Activated naive CD4-positive, alpha-beta T cell treated with anti-CD3 and anti-CD28 coated beads, Interleukin-2, amount 10 ng/mL, durations not matched to agents 7 days and 5 days (primary cell): Measurements from ENCODE around the gene DSCAML1.

Source experiments
- CTCF ChIA-PET: fragments of 350-600 bp; sonication (Branson Sonifier 250); formaldehyde crosslinking; loops from one replicate; lab custom pipeline; 2021; ENCODE audit warnings: antibody characterized with exemption; lab: Charles Lee
- DNase-seq: peaks from one replicate; pipeline ENCODE4 v3.0.0-alpha.2; 2020
- H3K27ac Mint-ChIP-seq: one replicate; pipeline ENCODE4 v1.8.0; 2021; ENCODE audit warnings: mild to moderate bottlenecking, moderate library complexity, mixed read lengths
- H3K27me3 Mint-ChIP-seq: one replicate; pipeline ENCODE4 v1.8.0; 2021; ENCODE audit warnings: mild to moderate bottlenecking, mixed read lengths
- H3K36me3 Mint-ChIP-seq: one replicate; pipeline ENCODE4 v1.8.0; 2021; ENCODE audit warnings: mixed read lengths
- H3K4me1 Mint-ChIP-seq: one replicate; pipeline ENCODE4 v1.8.0; 2021; ENCODE audit warnings: mixed read lengths
- H3K4me3 Mint-ChIP-seq: one replicate; pipeline ENCODE4 v1.8.0; 2021; ENCODE audit warnings: mild to moderate bottlenecking, moderate library complexity, mixed read lengths
- H3K9me3 Mint-ChIP-seq: one replicate; pipeline ENCODE4 v1.8.0; 2021; ENCODE audit warnings: mixed read lengths

The DSCAML1 gene

DNA sequence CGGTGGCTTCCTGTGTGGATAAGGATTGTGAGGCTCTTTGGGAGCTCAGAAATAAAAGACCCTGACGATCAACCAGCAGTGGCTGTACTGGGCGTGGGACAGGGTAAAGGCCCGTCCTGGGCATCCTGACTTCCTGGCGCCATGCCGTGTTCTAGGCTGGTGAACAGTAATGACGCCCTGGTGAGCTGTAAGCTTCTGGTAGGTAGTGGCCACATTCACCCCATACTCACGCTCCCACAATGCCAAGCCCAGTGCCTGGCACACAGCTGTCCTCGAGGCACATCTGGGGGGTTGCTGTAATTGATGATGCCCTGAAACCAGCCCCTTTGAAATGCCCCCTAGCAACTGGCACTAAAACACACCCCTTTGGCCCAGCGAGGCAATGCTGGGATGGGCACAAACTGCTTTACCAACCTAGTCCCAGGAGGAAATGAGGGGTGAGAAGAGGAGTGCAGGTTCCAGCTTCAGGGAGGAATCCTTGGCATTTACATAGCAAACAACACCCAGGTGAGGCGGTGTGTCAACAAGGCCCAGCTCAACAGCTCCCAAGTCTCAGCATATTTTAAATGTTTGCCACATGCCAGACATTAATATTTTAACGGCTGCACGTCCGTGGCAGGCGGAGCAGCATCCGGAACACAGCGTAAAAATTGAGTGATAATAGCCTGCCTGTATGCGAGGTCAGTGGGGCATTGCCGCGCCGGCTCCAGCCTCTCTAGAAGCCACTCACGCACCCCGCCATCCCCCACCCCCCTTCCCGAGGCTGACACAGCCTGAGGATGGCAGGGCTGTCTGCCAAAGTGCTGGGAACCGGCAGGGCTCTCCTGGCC lies 79.3 kb downstream of the DSCAML1 start:
- Mint-ChIP-seq H3K27me3 (peaks cover 11% of the 10 kb centered on the region), H3K4me1 (no peaks in the 10 kb centered on the region), H3K36me3 (no peaks in the 10 kb centered on the region), H3K9me3 (no peaks in the 10 kb centered on the region), H3K4me3 (no peak overlapping the region), H3K27ac (no peak overlapping the region)
- CTCF ChIA-PET: no interaction called here
- DNase-seq: no peak

DNA sequence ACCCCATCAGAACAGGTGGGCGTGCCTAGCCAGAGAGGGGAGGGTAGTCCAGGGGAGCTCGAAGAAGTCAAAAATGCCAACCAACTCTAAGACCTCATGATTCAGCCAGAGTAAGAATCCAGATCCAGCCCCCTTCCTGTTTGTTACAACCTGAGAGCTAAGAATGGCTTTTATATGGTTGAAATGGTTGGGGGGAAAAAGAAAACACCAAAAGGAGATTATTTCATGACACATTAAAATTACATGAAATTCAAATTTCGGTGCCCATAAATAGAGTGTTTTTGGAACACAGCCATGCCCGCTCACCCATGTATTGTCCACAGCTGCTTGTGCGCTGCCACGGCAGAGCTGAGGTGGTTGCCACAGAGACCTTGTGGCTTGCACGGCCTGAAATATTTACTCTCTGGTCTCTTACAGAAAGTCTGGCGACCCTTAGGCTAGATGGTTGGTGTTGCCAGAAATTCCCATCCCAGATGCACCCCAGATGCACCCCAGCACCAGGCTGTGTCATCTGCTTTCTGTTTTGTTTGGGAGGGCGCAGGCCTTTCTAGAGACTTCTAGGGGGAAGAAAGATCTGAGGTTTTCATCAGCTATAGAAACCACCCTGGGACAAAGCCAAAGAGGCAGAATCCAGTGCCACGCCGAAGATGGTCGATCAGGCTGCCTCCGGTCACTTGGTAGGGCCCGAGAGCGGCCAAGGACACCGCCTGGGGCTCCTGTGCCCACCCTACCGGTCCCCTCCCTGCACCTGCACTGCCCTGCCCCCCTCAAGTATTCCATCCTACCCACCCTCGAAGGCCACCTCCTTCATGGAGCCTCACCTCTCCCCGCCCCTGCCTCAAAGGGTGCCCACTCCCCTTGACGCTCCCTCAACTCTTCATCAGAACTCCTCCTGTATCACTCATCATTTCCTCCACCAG lies 80.2 kb downstream of the DSCAML1 start:
- CTCF ChIA-PET: interaction anchor here (0.6 kb wide), 1 partner anchor 21 kb away, joined by 3 read pairs; no protein-coding TSS in a partner anchor
- H3K4me1 Mint-ChIP-seq: no peaks in the 10 kb centered on the region
- H3K27ac Mint-ChIP-seq: no peak overlapping the region
- H3K27me3 Mint-ChIP-seq: peaks cover 15% of the 10 kb centered on the region
- H3K9me3 Mint-ChIP-seq: no peaks in the 10 kb centered on the region
- no peak for DNase-seq
- H3K36me3 Mint-ChIP-seq: no peaks in the 10 kb centered on the region
- H3K4me3 Mint-ChIP-seq: no peak overlapping the region

DNA sequence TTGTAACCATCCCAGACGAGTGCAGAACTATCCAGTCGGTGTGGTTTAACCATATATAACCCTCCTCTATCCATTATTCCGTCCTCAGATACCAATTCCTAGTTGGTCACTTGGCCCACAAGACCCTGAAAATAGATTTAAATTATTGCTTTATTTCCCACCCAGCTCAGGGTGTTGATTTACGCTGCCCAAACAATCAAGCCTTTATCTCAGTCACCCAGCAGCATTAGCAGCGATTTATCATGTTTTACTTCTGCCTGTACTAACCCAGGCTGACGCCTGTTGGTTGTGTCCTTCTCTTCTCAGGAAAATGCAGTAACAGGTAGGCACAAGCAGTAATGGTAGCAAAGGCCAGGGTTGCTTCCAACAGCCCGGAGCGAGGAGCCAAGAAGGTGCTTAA lies 81.2 kb downstream of the DSCAML1 start:
- Mint-ChIP-seq H3K36me3 (no peaks in the 10 kb centered on the region), H3K4me3 (no peak overlapping the region), H3K9me3 (no peaks in the 10 kb centered on the region), H3K27ac (no peak overlapping the region), H3K27me3 (peaks cover 22% of the 10 kb centered on the region), H3K4me1 (no peaks in the 10 kb centered on the region)
- DNase-seq: no peak
- CTCF ChIA-PET: interaction anchor here (0.6 kb wide), 1 partner anchor 20 kb away, joined by 3 read pairs; no protein-coding TSS in a partner anchor

DNA sequence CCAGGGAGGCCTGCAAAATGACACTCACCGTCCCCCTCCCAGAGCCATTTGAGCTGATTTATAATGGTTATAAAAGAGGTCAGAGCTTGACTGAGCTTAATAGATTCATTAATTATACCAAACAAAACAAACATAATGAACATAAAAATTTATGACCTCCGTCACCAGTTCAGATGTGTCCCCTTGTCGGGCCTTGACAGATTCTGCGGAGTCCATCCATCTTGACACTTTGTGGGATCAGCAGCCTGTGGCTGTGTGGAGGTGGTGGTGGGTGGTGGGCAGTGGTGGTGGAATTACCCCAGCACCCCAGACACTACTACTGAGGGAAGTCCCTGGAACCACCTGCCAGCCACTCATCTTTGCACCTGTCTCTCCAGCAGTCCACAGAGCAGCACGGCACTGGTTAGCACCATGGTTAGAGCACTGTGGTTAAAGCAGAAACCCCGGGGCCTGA lies 83.5 kb downstream of the DSCAML1 start:
- DNase-seq: no peak
- Mint-ChIP-seq H3K4me3 (no peak overlapping the region), H3K27ac (no peak overlapping the region), H3K4me1 (no peaks in the 10 kb centered on the region), H3K9me3 (no peaks in the 10 kb centered on the region), H3K27me3 (peaks cover 25% of the 10 kb centered on the region), H3K36me3 (no peaks in the 10 kb centered on the region)
- CTCF ChIA-PET: no interaction called here

DNA sequence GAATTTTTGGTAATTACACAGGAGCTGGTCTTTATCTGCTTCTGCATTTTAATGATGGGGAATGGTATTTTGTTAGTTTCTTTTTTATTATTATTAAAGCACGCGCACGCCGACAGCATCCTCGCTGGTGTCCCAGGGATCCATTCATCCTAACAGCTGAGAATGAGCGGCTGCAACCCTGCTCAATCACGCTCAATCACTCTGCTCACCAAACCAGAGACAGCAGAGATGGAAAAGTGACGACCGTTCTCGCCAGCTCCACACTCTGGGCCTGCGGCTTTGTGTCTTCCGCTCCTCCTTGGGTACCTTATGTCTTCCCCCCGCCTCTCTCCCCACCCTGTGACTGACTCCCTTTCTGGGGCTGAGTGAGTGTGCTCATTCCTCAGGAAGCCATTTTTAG lies 84.5 kb downstream of the DSCAML1 start:
- peaks cover 25% of the 10 kb centered on the region for H3K27me3 Mint-ChIP-seq
- H3K4me1 Mint-ChIP-seq: no peaks in the 10 kb centered on the region
- no peak for DNase-seq
- H3K9me3 Mint-ChIP-seq: no peaks in the 10 kb centered on the region
- H3K27ac Mint-ChIP-seq: no peak overlapping the region
- CTCF ChIA-PET: no interaction called here
- no peak overlapping the region for H3K4me3 Mint-ChIP-seq
- no peaks in the 10 kb centered on the region for H3K36me3 Mint-ChIP-seq

DNA sequence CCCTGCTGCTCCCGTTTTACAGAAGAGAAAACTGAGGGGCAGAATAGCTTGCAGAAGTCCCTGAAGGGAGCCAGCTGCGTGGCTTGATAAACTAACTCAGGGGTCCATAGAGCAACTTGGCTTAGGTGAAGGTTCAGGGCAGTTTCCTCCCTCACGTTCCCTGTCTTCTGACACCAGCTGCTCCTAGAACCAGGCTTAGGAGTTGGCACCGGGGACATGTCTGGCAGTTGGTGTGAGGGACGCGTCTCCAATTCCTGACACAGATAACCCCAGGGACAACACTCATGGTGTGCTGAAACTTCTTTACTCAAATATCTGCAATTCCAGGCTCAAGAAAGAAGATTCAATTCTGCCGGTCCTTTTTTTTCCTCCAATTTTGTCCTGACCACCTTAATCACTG lies 85.7 kb downstream of the DSCAML1 start:
- no peak overlapping the region for H3K4me3 Mint-ChIP-seq
- H3K27me3 Mint-ChIP-seq: peaks cover 25% of the 10 kb centered on the region
- no peaks in the 10 kb centered on the region for H3K4me1 Mint-ChIP-seq
- no peak for DNase-seq
- no peaks in the 10 kb centered on the region for H3K36me3 Mint-ChIP-seq
- no peak overlapping the region for H3K27ac Mint-ChIP-seq
- H3K9me3 Mint-ChIP-seq: no peaks in the 10 kb centered on the region
- CTCF ChIA-PET: no interaction called here

DNA sequence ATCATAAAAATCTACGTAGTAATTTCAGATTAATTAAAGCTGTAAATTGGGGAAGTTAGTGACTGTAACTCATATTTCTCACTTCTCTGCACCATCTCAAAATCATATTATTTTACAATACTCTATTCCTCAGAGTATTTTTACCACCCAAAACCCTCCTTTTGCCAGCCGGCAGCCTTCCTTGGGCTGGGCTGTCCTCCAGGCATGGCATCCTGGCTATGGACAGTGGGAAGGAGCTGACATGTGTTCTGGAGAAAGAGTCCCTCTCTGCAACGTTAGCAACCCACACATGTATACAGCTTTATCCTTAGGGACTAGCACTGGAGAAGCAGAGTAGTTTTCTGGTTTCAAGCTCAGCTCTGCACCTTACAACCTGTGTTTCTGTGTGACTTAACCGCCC lies 86.8 kb downstream of the DSCAML1 start:
- no peaks in the 10 kb centered on the region for H3K9me3 Mint-ChIP-seq
- no peak for DNase-seq
- H3K4me1 Mint-ChIP-seq: no peaks in the 10 kb centered on the region
- no peak overlapping the region for H3K27ac Mint-ChIP-seq
- no peaks in the 10 kb centered on the region for H3K36me3 Mint-ChIP-seq
- peaks cover 25% of the 10 kb centered on the region for H3K27me3 Mint-ChIP-seq
- no peak overlapping the region for H3K4me3 Mint-ChIP-seq
- CTCF ChIA-PET: interaction anchor here (0.8 kb wide), 1 partner anchor 13 kb away, joined by 3 read pairs; no protein-coding TSS in a partner anchor

DNA sequence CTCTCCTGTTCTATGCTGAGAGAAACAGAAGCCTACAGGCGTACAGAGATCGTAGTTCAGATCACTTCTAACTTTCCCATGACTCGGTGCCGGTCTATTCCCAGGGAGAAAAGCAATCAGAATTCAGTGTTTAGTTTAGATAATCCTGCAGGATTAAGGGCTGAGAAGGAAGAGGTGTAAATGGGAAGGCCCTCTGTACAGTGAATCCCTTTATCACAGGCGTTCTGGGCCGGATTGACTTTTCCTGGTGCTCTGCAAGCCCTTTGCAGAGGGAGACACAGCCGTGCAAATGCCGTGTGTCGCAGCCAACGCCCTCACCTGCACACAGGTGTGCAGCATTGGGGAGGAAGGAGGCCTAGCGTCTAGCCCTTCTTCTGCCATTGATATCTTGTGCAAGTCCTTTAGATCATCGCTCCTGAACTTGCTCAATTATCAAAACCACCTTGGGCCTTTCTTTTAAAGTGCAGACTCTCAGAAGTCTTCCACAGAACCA lies 90.6 kb downstream of the DSCAML1 start:
- CTCF ChIA-PET: no interaction called here
- no peak overlapping the region for H3K4me3 Mint-ChIP-seq
- no peaks in the 10 kb centered on the region for H3K9me3 Mint-ChIP-seq
- H3K36me3 Mint-ChIP-seq: no peaks in the 10 kb centered on the region
- H3K27me3 Mint-ChIP-seq: peaks cover 25% of the 10 kb centered on the region
- H3K4me1 Mint-ChIP-seq: peaks cover 7% of the 10 kb centered on the region
- H3K27ac Mint-ChIP-seq: no peak overlapping the region
- no peak for DNase-seq

DNA sequence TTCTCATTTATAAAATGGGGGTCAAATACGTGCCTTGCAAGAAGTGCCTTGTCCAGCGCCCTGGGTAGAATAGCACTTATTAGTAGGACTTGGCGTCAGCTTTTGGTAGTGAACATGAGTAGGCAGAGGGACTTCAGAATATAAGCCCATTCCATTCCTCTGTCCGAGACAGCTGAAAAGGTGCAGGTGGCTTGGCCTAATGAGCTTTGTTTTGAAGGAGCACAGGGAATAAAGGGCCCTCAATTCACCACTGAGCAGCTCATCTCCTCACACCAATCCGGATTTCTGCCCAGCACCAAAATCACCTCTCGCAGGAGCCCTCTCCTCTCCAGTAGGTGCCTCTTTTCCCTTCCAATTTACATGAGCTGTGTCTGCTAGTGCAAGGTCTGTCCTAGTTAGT lies 91.2 kb downstream of the DSCAML1 start:
- no peak overlapping the region for H3K27ac Mint-ChIP-seq
- H3K36me3 Mint-ChIP-seq: no peaks in the 10 kb centered on the region
- H3K4me1 Mint-ChIP-seq: peaks cover 7% of the 10 kb centered on the region
- no peak overlapping the region for H3K4me3 Mint-ChIP-seq
- H3K27me3 Mint-ChIP-seq: peaks cover 20% of the 10 kb centered on the region
- CTCF ChIA-PET: no interaction called here
- no peaks in the 10 kb centered on the region for H3K9me3 Mint-ChIP-seq
- no peak for DNase-seq

DNA sequence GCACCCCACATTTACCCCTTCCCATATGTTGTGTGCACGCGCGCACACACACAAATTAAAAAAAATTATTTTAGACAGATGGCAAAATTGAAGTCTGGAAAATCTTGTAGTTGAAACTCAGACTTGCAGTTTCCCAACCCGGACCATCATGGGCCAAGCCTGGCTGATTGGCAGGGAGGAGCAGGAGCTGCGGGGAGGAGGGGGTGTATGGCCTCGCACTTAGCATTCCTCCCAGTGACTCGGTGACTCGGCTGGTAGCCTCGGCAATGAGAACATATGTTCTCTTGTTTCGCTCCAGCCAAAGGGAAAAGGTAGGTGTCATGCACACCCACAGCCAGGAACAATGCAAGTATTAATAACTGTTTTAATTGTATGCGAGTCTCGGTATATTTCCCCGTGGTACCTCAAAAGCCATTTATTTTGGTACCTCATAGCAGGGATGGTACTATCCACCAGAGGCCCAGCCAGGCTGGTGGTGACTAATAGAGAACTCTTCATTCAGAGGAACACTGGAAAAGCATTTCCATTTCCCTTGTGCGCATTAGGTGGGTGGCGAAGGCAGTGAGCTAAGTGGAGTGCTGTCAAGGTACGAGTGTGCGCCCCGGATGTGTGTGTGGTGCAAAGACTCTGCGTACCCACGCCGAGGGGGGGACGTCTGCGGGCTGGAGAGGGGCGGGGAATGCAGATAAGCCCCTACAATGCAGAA lies 92.5 kb downstream of the DSCAML1 start:
- no peak overlapping the region for H3K27ac Mint-ChIP-seq
- no peaks in the 10 kb centered on the region for H3K9me3 Mint-ChIP-seq
- H3K27me3 Mint-ChIP-seq: peaks cover 17% of the 10 kb centered on the region
- no peak overlapping the region for H3K4me3 Mint-ChIP-seq
- DNase-seq: no peak
- H3K4me1 Mint-ChIP-seq: peaks cover 7% of the 10 kb centered on the region
- no peaks in the 10 kb centered on the region for H3K36me3 Mint-ChIP-seq
- CTCF ChIA-PET: no interaction called here

DNA sequence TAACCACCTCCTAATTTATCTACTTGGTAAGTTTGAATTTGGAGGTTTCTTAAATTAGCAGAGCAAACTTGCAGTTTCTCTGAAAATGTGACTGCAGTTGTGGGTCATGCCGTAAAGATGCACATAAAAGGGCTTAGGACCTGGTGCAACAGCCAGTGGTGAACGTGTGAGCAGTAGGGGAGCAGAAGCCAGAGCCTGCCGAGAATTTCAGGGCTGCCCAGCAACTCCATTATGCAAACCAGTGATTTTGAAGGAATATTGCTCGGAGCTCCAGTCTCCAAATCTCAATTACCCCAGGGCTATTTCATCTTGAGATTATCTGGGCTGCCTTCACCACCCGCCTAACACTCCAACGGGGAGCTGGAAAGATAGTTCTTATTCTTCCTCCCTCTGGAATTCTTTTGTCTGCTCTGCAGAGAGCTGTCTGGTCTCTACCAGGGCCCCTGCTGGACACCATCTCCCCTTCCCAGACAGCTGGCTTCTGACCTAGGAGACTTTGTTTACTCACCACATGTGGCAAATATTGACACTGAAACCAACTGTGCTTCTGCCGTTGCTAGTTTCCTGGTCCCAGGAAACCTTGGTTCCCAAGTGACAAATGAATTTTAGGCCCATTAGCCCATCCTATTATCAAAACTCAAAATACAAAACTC lies 93.9 kb downstream of the DSCAML1 start:
- Mint-ChIP-seq H3K4me1 (peaks cover 7% of the 10 kb centered on the region), H3K4me3 (no peak overlapping the region), H3K27ac (no peak overlapping the region), H3K27me3 (peaks cover 22% of the 10 kb centered on the region), H3K36me3 (no peaks in the 10 kb centered on the region), H3K9me3 (no peaks in the 10 kb centered on the region)
- CTCF ChIA-PET: interaction anchor here (1.9 kb wide), 1 partner anchor 277 kb away, joined by 6 read pairs; no protein-coding TSS in a partner anchor
- no peak for DNase-seq

DNA sequence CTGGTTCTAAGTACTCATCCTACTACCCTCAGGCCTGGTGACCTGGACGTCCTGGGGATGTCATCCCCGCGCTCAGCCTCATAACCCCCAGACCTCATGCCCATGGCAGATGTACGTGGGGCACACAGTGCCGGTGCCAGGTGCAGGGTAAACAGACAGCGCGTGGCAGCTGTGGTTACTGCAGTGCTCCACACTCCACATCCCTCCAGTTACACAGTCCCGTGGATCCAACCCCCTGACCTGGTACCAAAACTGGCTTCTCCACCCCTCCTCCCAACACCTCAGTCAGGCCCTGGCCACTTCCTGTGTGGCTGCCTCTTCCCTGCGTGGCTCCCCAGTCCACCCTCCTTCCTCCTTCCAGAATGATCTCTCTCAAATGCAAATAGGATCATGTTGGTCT lies 95.2 kb downstream of the DSCAML1 start:
- peaks cover 22% of the 10 kb centered on the region for H3K27me3 Mint-ChIP-seq
- no peak for DNase-seq
- H3K27ac Mint-ChIP-seq: no peak overlapping the region
- CTCF ChIA-PET: interaction anchor here (1.9 kb wide), 1 partner anchor 275 kb away, joined by 6 read pairs; no protein-coding TSS in a partner anchor
- H3K4me3 Mint-ChIP-seq: no peak overlapping the region
- no peaks in the 10 kb centered on the region for H3K36me3 Mint-ChIP-seq
- peaks cover 7% of the 10 kb centered on the region for H3K4me1 Mint-ChIP-seq
- no peaks in the 10 kb centered on the region for H3K9me3 Mint-ChIP-seq

DNA sequence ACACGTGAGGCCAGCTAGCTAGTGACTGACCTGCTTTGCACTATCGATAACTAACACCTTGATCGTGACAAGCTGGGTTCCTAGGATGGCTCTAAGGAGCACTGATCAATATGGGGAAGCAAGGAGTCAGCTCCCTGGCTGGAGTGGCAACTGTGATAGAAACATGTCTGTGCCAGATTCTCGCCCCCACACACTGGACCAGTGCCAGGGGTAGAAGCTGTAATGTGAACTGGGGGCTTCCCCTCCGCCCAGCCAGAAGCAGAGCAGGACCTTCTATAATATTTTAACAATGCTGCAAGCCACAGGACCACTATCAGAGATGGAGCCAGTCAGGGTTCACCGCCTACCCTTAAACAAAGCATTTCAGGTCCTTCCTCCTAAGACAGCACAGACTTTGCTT lies 96.5 kb downstream of the DSCAML1 start:
- no peak overlapping the region for H3K27ac Mint-ChIP-seq
- peaks cover 7% of the 10 kb centered on the region for H3K4me1 Mint-ChIP-seq
- CTCF ChIA-PET: no interaction called here
- no peaks in the 10 kb centered on the region for H3K9me3 Mint-ChIP-seq
- DNase-seq: no peak
- H3K4me3 Mint-ChIP-seq: no peak overlapping the region
- H3K36me3 Mint-ChIP-seq: no peaks in the 10 kb centered on the region
- H3K27me3 Mint-ChIP-seq: peaks cover 22% of the 10 kb centered on the region
